HG02870 (cell line): Measurements from ENCODE around the gene NPIPB6.

Source experiments
- ATAC-seq: cut with Tn5 transposase; IDR thresholded peaks from one replicate; pipeline ENCODE4 v1.9.1; 2021; ENCODE audit warnings: mild to moderate bottlenecking, moderate library complexity; ENCODE audit not compliant: unreplicated experiment

The NPIPB6 gene

GRCh38 chr16:28300327-28300726 is 63.0 kb downstream of the NPIPB6 start:
- no peak for ATAC-seq

GRCh38 chr16:28298511-28298878 is 64.8 kb downstream of the NPIPB6 start:
- ATAC-seq: no peak

GRCh38 chr16:28297784-28298510 is 65.4 kb downstream of the NPIPB6 start:
- no peak for ATAC-seq

- no peak for ATAC-seq
These were observed 66.0 kb downstream of the NPIPB6 start for GRCh38 chr16:28297308-28297707.

- ATAC-seq: no peak
These were observed 68.0 kb downstream of the NPIPB6 start for GRCh38 chr16:28295276-28295675.

GRCh38 chr16:28294201-28294600 is 69.1 kb downstream of the NPIPB6 start:
- no peak for ATAC-seq

GRCh38 chr16:28293601-28293960 is 69.7 kb downstream of the NPIPB6 start:
- no peak for ATAC-seq

- no peak for ATAC-seq
These were observed 70.3 kb downstream of the NPIPB6 start for GRCh38 chr16:28292731-28293600.
